Fibroblast of villous mesenchyme (primary cell): ENCODE results near the gene HS2ST1. TPM values are rescaled to one million over a fixed set of nuclear protein-coding genes. Genes with fewer than 3 reads are reported as not detected.

Experiments
- DNase-seq: peaks from one replicate; pipeline ENCODE4 v3.0.0-alpha.2; 2010; ENCODE audit warnings: low read depth
- H3K4me3 ChIP-seq: 2 replicates; pipeline ENCODE4 v1.5.1; 2011; ENCODE audit warnings: low read depth, mild to moderate bottlenecking, low read length
- total RNA-seq: library from RNA; depleted of rRNA; stranded (reverse); fragments of >200 nt; gene quantifications from 2 replicates; pipeline ENCODE4 v1.2.3, GENCODE V29; 2012
- TF ChIP-seq, protein P1 (sequence below): IDR thresholded peaks from 2 replicates; pipeline ENCODE4 v1.5.1; 2012; ENCODE audit warnings: low read depth, mild to moderate bottlenecking, low read length; ENCODE audit not compliant: insufficient read depth

Gene HS2ST1
- total RNA-seq, 1 donor, result 18.6 TPM

DNA sequence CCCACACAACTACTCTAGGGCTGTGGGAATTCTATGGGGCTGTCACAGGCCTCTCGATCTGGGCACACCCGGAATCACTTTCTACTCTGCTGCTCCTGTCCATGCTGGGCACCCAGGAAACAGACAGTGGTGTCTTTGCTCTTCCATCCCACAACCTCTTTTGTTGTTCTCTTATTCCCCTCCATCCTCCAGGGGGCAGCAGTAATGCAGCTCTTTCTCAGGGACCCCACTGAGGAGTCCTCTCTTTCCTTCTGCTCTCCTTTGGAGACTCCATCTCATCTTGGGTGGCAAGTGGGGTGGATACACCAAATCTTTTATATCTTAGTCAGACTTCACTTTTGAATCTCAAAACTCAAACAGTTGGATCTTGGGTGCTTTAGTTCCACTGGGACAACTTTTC is 206.3 kb downstream of the HS2ST1 start:
- DNase-seq, result no peak
- H3K4me3 ChIP-seq, result no peak overlapping the region
- TF ChIP-seq, protein P1, sequence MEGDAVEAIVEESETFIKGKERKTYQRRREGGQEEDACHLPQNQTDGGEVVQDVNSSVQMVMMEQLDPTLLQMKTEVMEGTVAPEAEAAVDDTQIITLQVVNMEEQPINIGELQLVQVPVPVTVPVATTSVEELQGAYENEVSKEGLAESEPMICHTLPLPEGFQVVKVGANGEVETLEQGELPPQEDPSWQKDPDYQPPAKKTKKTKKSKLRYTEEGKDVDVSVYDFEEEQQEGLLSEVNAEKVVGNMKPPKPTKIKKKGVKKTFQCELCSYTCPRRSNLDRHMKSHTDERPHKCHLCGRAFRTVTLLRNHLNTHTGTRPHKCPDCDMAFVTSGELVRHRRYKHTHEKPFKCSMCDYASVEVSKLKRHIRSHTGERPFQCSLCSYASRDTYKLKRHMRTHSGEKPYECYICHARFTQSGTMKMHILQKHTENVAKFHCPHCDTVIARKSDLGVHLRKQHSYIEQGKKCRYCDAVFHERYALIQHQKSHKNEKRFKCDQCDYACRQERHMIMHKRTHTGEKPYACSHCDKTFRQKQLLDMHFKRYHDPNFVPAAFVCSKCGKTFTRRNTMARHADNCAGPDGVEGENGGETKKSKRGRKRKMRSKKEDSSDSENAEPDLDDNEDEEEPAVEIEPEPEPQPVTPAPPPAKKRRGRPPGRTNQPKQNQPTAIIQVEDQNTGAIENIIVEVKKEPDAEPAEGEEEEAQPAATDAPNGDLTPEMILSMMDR, result peak; percentile 43

DNA sequence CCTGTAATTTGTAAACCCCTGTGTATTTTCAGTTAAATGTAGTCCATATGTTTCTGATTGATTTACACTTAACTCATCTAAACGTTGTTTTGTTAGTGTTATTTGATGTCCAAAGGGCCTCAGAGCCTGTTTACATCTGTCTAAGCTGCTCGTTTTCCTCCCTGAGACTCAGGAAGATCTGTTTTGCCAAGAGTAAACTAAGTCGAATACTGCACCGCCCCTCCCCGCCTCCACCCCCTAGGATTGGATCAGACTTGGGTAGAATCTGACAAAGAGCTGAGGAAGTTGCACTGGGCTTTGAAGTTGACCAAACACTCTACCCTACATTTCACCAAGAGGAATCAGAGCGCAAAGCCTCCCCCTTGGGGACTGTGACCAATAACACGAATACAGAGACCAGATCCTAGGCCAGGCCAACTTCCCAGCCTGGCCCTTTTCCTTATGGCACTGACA is 207.3 kb downstream of the HS2ST1 start:
- no peak overlapping the region for H3K4me3 ChIP-seq
- DNase-seq, result peak; percentile 39
- TF ChIP-seq, protein P1, result no peak

DNA sequence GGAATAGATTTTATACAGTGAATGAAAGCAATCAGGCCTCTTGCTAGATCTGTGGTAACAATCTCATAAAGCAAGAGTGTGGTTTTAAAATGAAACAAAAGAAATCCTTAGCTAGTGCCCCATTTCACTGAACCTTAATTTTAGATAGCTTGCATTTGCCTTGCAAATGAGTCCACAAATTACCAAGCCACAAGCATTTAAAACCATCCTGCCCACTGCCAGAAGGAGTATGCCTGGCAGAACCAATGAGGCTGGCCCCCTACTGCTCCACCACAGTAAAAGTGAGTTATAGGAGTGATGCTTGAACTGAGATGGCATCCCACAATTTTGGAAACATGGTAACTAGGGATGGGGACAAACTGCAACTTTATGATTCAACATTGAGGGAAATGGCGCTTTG is 207.8 kb downstream of the HS2ST1 start:
- TF ChIP-seq, protein P1, result no peak
- no peak overlapping the region for H3K4me3 ChIP-seq
- no peak for DNase-seq

DNA sequence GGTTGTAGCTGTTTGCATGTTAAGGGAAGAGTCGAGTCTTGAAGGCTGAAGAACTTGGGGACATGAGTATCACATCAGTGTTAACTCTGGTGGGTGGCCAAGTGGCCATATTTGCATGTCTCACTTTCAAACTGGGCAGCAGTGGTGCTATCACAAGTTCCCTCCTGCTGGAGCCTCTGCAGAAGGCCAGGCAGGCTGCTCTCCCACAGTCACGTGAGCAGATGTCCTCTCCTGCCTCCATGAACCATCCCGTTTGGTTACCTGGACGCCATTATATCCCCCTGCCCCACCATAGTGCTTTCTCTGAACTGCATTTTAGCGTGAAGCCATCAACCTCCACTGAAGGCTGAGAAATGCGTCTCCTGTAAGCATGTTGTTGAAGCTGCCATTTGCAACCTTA is 209.2 kb downstream of the HS2ST1 start:
- DNase-seq, result no peak
- TF ChIP-seq, protein P1, result no peak

DNA sequence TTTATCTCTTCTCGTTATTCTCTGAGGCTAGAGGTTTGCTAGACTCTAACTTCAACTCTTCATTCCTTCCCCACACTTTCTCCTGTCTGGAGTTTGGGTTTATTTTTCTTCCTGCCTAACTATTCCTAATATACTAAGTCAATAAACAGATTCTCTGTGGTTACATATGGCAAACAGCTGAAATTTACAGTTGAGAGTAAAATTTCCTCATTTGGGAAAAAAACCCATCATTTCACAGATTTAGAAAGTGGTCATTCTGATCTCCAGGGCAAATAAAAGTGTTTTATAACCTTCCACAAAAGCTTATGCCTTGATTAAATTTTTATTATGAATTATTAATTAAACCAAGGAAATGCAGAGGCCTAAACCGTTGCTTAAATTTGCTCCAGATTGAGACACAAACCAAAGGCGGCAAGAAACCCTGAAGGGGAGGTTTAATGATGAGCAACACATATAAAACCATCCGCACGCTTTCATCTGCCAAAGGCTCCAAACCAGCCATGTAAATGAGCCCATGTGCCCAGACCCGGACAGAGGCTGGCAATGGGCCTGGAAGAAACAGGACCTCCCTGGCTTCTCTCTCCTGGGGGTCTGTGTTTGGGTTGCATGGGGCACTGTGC is 212.6 kb downstream of the HS2ST1 start:
- no peak overlapping the region for H3K4me3 ChIP-seq
- DNase-seq, result no peak
- TF ChIP-seq, protein P1, result no peak

More for the DNA sequence above, 209.2 kb downstream of the HS2ST1 start:
- H3K4me3 ChIP-seq, result no peak overlapping the region

DNA sequence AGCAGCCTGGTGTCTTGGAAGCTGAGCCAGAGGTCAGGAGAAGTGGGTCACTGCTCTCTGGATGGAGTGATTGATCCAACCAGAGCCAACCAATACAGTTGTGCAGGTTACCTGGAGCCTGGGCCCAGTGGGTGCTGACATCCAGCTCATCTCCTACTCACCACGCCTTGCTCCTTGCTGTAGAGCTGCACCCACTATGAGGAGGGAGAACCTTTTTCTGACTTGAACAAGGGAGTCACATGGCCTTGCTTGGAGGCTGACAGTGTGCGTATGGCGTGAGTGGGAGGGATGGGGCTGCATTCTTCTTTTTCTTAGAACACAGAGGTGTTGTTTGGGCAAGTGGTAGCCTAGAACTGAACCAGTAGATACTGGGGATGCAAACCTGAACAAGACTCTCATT is 213.1 kb downstream of the HS2ST1 start:
- no peak for DNase-seq
- H3K4me3 ChIP-seq, result no peak overlapping the region
- TF ChIP-seq, protein P1, result no peak

DNA sequence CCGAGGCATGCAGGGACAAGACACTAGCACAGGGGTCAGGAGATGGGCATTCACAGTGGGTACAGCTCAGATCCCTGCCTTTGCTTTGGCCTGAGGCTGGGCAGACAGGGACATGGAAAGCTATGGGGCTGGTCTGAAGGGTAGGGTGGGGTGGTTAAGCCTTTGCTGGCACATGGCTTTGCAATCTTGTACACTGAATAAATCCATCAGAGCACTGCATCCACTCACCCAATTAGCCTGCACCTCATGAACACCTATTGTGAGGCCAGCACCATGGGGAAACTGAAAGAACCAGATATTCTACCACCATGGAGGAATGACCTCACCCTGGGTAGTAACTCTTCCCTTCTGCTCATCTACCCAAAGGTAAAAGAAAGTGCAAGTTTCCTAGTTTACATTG is 214.6 kb downstream of the HS2ST1 start:
- TF ChIP-seq, protein P1, result no peak
- no peak overlapping the region for H3K4me3 ChIP-seq
- DNase-seq, result no peak
